Spleen (tissue), 11 donors: ENCODE data around the gene SLC25A34. TPM values are rescaled to one million over a fixed set of nuclear protein-coding genes. Genes with fewer than 3 reads are reported as not detected.
A peak's percentile ranks its signal among the peaks of the same experiment; 100 is the strongest.

Experiments used
- DNase-seq: peaks from one replicate; pipeline ENCODE4 v3.0.0-alpha.2; 2020
- H3K27ac ChIP-seq, 8 donors: fragments of 200-600 bp; sonication (generic) in 7 of 8; 1 replicate in 4 of 8; 2 replicates in 4 of 8; pipeline versions ENCODE4 v1.5.0 to v1.8.0; 2016 to 2021; ENCODE audit warnings: inconsistent platforms in 4 of 8, mild to moderate bottlenecking in 4 of 8, moderate library complexity in 1 of 8
- H3K27me3 ChIP-seq, 7 donors: fragments of 200-600 bp; sonication (generic) in 6 of 7; replicated peaks in 1 of 7; 1 replicate in 4 of 7; 2 replicates in 3 of 7; pipeline versions ENCODE4 v1.5.0 to v1.8.0; 2016 to 2021; ENCODE audit warnings: inconsistent platforms in 3 of 7, mild to moderate bottlenecking in 1 of 7
- H3K36me3 ChIP-seq, 6 donors: fragments of 200-600 bp; sonication (generic) in 5 of 6; 1 replicate in 4 of 6; 2 replicates in 2 of 6; pipeline versions ENCODE4 v1.5.0 to v1.8.0; 2016 to 2021; ENCODE audit warnings: inconsistent platforms in 2 of 6
- H3K4me1 ChIP-seq, 6 donors: fragments of 200-600 bp; sonication (generic) in 5 of 6; 1 replicate in 3 of 6; 2 replicates in 3 of 6; pipeline versions ENCODE4 v1.5.0 to v1.8.0; 2016 to 2021; ENCODE audit warnings: inconsistent platforms in 3 of 6
- H3K4me3 ChIP-seq, 8 donors: fragments of 200-600 bp; sonication (generic) in 7 of 8; 1 replicate in 4 of 8; 2 replicates in 4 of 8; pipeline versions ENCODE4 v1.5.0 to v1.8.0; 2016 to 2021; ENCODE audit warnings: inconsistent platforms in 4 of 8, mild to moderate bottlenecking in 4 of 8, moderate library complexity in 2 of 8
- H3K9me3 ChIP-seq, 8 donors: fragments of 200-600 bp; sonication (generic) in 7 of 8; 1 replicate in 4 of 8; 2 replicates in 4 of 8; pipeline versions ENCODE4 v1.5.0 to v1.8.0; 2016 to 2021; ENCODE audit warnings: inconsistent platforms in 4 of 8
- CTCF ChIP-seq, 11 experiments: fragments of 200-600 bp in 7 of 11; fragments of 450-650 bp in 4 of 11; sonication (generic) in 4 of 11; IDR thresholded peaks in 8 of 11; conservative IDR thresholded peaks in 3 of 11; 1 replicate in 7 of 11; 2 replicates in 4 of 11; pipeline versions ENCODE4 v1.4.0 to v1.8.0; 2016 to 2021; ENCODE audit warnings: antibody characterized with exemption in 11 of 11, inconsistent platforms in 4 of 11, mild to moderate bottlenecking in 1 of 11
- POLR2A ChIP-seq, 3 donors: fragments of 450-650 bp; IDR thresholded peaks; one replicate each; pipeline ENCODE4 v1.5.1; 2017; ENCODE audit warnings: antibody characterized with exemption in 3 of 3, mild to moderate bottlenecking in 1 of 3
- POLR2AphosphoS5 ChIP-seq, 3 donors: sonication (generic); formaldehyde crosslinking; IDR thresholded peaks; one replicate each; pipeline ENCODE4 v1.5.1; 2017; ENCODE audit warnings: antibody characterized with exemption in 3 of 3
- WGBS, 5 donors: extraction: QIAGEN DNeasy Blood & Tissue Kit in 3 of 5; methylation state at CpG; one replicate each; pipeline versions ENCODE4 v1.1.5 to v1.1.7; 2013 to 2018; 5-methylcytosine and 5-hydroxymethylcytosine counted together
- intact Hi-C: fragments of 100-400 bp; cut with DNase I; formaldehyde crosslinking; loops from one replicate; pipeline ENCODE4 v1.15.0; 2023; ENCODE audit warnings: low total_unique reads
- polyA plus RNA-seq, 3 donors: library from polyadenylated mRNA; stranded (reverse); fragments of 200-250 nt; gene quantifications; one replicate each; pipeline ENCODE4 v1.2.1, GENCODE V29; 2013
- total RNA-seq, 7 donors: library from RNA; depleted of rRNA in 3 of 7; stranded (reverse); fragments of >200 nt in 3 of 7; fragmentation: NEBNext Ultra II Directional in 4 of 7; extraction: Animal tissue kit (Norgen Biotek cat#: 25700) in 4 of 7; gene quantifications; one replicate each; pipeline versions ENCODE4 v1.1.0 to v1.2.1, GENCODE V29; 2016 to 2021
- donor health status: healthy with polysubstance abuse.
- donor health status: DM: no; HTN: no; CAD: no; lungs with moderate emphysema.
- donor health status: DM: no; HTN: no; CAD: no.
- donor health status: Bipolar disorder and iron deficiency.
- donor health status: healthy.
- donor health status: DM: no; HTN: no; CAD: no.
- donor health status: DM: yes; HTN: yes; CAD: no.

The SLC25A34 gene
- total and polyA plus RNA-seq, 10 donors = 0.77 to 3.7 (median 2.5) TPM

GRCh38 chr1:15757575-15758342, 21.7 kb downstream of the SLC25A34 start:
- no peak for TF ChIP-seq CTCF (IDR thresholded peaks at IDR 0.05 in 8 of 11, conservative IDR thresholded peaks at IDR 0.05 in 3 of 11)
- TF ChIP-seq POLR2A (IDR thresholded peaks at IDR 0.05) = no peak
- TF ChIP-seq POLR2AphosphoS5 (IDR thresholded peaks at IDR 0.05) = no peak
- H3K27ac ChIP-seq = peak overlapping the region in 6 of 8 donors; percentile 38 to 86 (median 82)
- DNase-seq = no peak
- H3K4me3 ChIP-seq = peak overlapping the region; percentile 38 to 70 (median 42)
- WGBS, 5 donors = 10 to 15% (median 13%) methylated on average over 18 to 24 of the region's 24 CpGs
- no peaks in the 10 kb centered on the region for H3K36me3 ChIP-seq
- intact Hi-C loops = no loop called here
- peaks cover 4 to 71% (median 35%) of the 10 kb centered on the region in 7 donors for H3K27me3 ChIP-seq
- H3K9me3 ChIP-seq = no peaks in the 10 kb centered on the region
- peaks cover 9 to 68% (median 44%) of the 10 kb centered on the region in 6 donors for H3K4me1 ChIP-seq

GRCh38 chr1:15758343-15758931, 22.4 kb downstream of the SLC25A34 start, which contains the start of gene FBLIM1:
Gene FBLIM1 (plus strand): TSS chr1:15758795. CDS start chr1:15764984, 6,189 bp downstream.
- DNase-seq = no peak
- intact Hi-C loops = no loop called here
- H3K27ac ChIP-seq = peak within 1 kb of the TSS; percentile 53 to 86 (median 82)

GRCh38 chr1:15758953-15759661, 23.0 kb downstream of the SLC25A34 start:
- intact Hi-C loops = no loop called here
- 1 to 7% (median 3%) methylated on average over 28 to 58 of the region's 58 CpGs for WGBS, 5 donors
- H3K4me3 ChIP-seq = peak overlapping the region; percentile 38 to 70 (median 42)
- H3K4me1 ChIP-seq = peaks cover 9 to 76% (median 44%) of the 10 kb centered on the region in 6 donors
- no peaks in the 10 kb centered on the region for H3K9me3 ChIP-seq
- H3K27ac ChIP-seq = peak overlapping the region; percentile 53 to 86 (median 82)
- TF ChIP-seq POLR2AphosphoS5 (IDR thresholded peaks at IDR 0.05) = peak in 1 of 3 donors; percentile 51
- no peak for TF ChIP-seq CTCF (IDR thresholded peaks at IDR 0.05 in 8 of 11, conservative IDR thresholded peaks at IDR 0.05 in 3 of 11)
- H3K36me3 ChIP-seq = no peaks in the 10 kb centered on the region
- H3K27me3 ChIP-seq = peaks cover 4 to 71% (median 35%) of the 10 kb centered on the region in 7 donors
- no peak for DNase-seq

More at GRCh38 chr1:15758343-15758931, 22.4 kb downstream of the SLC25A34 start, which contains the start of gene FBLIM1:
- no peak for TF ChIP-seq POLR2AphosphoS5 (IDR thresholded peaks at IDR 0.05)
- no peak for TF ChIP-seq POLR2A (IDR thresholded peaks at IDR 0.05)
- TF ChIP-seq CTCF (IDR thresholded peaks at IDR 0.05 in 8 of 11, conservative IDR thresholded peaks at IDR 0.05 in 3 of 11) = no peak
- Histone ChIP-seq H3K9me3 (no peaks in the 10 kb centered on the region), H3K4me1 (peaks cover 9 to 72% (median 44%) of the 10 kb centered on the region in 6 donors), H3K27me3 (peaks cover 4 to 71% (median 35%) of the 10 kb centered on the region in 7 donors), H3K4me3 (peak within 1 kb of the TSS; percentile 38 to 70 (median 42)), H3K36me3 (no peaks in the 10 kb centered on the region)
- 2 to 12% (median 3%) methylated on average over 10 to 54 of the region's 58 CpGs for WGBS, 5 donors
